Cardiac fibroblast (primary cell): ENCODE results near the gene IRS2.

ENCODE experiments used
- DNase-seq, 2 donors: peaks; one replicate each; pipeline versions ENCODE4 v3.0.0 to v3.0.0-alpha.2; 2010; ENCODE audit warnings: low read depth in 2 of 2
- H3K4me3 ChIP-seq, 2 donors: replicated peaks in 1 of 2; 1 replicate in 1 of 2; 2 replicates in 1 of 2; pipeline ENCODE4 v1.5.1; 2011; ENCODE audit warnings: low read depth in 2 of 2, low read length in 2 of 2, mild to moderate bottlenecking in 2 of 2, moderate library complexity in 1 of 2
- CTCF ChIP-seq: IDR thresholded peaks from one replicate; pipeline ENCODE4 v1.5.1; 2011; ENCODE audit warnings: low read depth, mild to moderate bottlenecking, low read length, inconsistent platforms

Gene IRS2

GRCh38 chr13:109804654-109805053 lies 18.3 kb upstream of the IRS2 start:
- TF ChIP-seq CTCF, result no peak
- DNase-seq, result no peak
- no peak overlapping the region for H3K4me3 ChIP-seq

GRCh38 chr13:109803825-109804224 lies 17.4 kb upstream of the IRS2 start:
- H3K4me3 ChIP-seq, result no peak overlapping the region
- no peak for TF ChIP-seq CTCF
- no peak for DNase-seq

GRCh38 chr13:109802936-109803335 lies 16.6 kb upstream of the IRS2 start:
- H3K4me3 ChIP-seq, result no peak overlapping the region
- no peak for TF ChIP-seq CTCF
- DNase-seq, result no peak

DNA sequence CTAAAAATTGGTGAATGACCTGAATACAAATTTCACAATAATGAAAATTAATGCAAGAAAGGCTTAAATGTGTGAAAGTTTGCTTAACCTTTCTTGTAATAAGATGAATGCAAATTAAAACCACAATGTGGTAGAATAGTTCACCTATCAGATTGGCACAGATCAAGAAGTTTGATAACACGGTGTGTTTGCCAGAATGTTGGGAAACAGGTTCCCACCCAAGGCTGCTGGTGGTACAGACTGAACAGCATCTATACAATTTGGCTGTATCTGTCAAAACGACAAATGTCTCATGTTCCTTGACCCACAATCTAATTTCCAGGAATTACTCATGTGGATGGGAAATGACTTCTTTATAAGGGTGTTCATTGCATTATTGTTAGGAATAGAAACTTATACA lies 8.6 kb upstream of the IRS2 start:
- DNase-seq, result no peak
- no peak for TF ChIP-seq CTCF
- no peak overlapping the region for H3K4me3 ChIP-seq

DNA sequence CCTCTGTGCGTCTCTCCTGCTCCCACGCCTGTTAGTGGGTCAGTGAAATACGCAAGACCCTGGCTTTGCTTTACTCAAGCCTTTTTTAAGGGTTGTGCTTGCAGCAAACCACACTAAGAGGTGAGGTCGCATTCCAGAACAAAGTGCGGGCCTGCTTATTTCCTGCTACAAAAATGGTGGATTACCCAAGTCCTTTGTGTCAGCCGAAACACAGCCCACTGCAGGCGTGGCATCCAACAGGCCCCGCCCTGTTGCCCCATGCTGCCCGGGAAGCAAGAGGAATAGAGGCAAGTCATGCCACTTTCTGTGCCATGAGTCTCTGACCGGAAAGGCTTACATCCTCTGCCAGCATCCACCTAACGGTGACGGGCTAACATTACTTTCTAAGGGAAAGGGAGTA lies 7.7 kb upstream of the IRS2 start:
- no peak for TF ChIP-seq CTCF
- no peak for DNase-seq
- no peak overlapping the region for H3K4me3 ChIP-seq

DNA sequence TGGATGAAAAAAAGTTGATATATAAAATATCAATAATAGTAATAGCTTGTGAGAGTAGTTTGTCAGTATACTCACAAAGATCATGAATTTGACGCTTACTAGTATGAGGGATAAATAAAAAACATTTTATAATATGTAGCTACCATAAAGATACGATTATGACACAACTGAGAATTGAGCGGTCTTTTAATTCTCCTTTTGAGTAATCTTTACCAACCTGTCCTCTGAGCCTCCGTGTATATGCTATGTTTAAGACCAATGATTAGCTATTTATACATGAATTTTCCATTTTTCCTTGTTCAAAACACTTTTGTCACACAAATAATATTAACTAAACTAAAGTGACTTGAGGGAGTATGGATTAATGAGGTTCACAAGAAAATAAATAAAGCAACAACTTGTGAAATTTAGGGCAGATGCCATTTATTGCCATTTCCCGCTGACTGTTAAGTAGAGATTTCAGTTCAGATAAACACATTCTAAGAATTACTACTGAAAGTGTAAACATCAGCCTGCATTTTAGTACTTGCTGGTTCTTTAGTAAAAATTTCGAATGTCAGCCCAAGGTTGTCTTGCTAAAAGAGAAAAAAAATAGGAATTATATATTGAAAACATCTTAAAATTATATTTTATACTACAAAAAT lies 6.2 kb upstream of the IRS2 start:
- H3K4me3 ChIP-seq, result no peak overlapping the region
- no peak for DNase-seq
- no peak for TF ChIP-seq CTCF
